Epithelial cell of proximal tubule (primary cell): ENCODE measurements around the gene ING2. TPM values are rescaled to one million over a fixed set of nuclear protein-coding genes. Genes with fewer than 3 reads are reported as not detected.

Experiments
- DNase-seq: peaks from one replicate; pipeline ENCODE4 v3.0.0-alpha.2; 2011; ENCODE audit warnings: low read depth
- H3K4me3 ChIP-seq: 2 replicates; pipeline ENCODE4 v1.5.1; 2011; ENCODE audit warnings: low read depth, mild to moderate bottlenecking, low read length
- total RNA-seq: library from RNA; depleted of rRNA; stranded (reverse); fragments of >200 nt; gene quantifications from 2 replicates; pipeline ENCODE4 v1.2.3, GENCODE V29; 2015
- TF ChIP-seq, protein P1 (sequence below): conservative IDR thresholded peaks from 2 replicates; pipeline ENCODE4 v1.5.1; 2012; ENCODE audit warnings: low read depth, mild to moderate bottlenecking, low read length

ING2 gene
- total RNA-seq, 1 donor from 2014 or later = 32.4 TPM

DNA sequence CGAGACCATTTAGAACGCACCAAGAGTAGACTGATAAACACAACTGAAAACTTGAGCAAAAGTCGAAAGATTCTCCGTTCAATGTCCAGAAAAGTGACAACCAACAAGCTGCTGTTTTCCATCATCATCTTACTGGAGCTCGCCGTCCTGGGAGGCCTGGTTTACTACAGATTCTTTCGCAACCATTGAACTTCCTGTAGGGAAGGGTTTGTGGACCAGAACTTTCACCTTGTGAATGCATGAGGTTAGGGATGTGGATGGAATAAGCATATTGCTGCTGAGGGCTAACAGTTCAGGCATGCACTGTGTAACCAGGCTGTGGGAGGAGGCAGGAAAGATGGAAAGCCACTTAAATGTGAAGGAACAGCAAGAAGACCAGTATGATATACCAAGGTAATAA, 20.9 kb upstream of the ING2 start:
- DNase-seq = no peak
- H3K4me3 ChIP-seq = no peak overlapping the region
- TF ChIP-seq, protein P1, sequence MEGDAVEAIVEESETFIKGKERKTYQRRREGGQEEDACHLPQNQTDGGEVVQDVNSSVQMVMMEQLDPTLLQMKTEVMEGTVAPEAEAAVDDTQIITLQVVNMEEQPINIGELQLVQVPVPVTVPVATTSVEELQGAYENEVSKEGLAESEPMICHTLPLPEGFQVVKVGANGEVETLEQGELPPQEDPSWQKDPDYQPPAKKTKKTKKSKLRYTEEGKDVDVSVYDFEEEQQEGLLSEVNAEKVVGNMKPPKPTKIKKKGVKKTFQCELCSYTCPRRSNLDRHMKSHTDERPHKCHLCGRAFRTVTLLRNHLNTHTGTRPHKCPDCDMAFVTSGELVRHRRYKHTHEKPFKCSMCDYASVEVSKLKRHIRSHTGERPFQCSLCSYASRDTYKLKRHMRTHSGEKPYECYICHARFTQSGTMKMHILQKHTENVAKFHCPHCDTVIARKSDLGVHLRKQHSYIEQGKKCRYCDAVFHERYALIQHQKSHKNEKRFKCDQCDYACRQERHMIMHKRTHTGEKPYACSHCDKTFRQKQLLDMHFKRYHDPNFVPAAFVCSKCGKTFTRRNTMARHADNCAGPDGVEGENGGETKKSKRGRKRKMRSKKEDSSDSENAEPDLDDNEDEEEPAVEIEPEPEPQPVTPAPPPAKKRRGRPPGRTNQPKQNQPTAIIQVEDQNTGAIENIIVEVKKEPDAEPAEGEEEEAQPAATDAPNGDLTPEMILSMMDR = no peak

DNA sequence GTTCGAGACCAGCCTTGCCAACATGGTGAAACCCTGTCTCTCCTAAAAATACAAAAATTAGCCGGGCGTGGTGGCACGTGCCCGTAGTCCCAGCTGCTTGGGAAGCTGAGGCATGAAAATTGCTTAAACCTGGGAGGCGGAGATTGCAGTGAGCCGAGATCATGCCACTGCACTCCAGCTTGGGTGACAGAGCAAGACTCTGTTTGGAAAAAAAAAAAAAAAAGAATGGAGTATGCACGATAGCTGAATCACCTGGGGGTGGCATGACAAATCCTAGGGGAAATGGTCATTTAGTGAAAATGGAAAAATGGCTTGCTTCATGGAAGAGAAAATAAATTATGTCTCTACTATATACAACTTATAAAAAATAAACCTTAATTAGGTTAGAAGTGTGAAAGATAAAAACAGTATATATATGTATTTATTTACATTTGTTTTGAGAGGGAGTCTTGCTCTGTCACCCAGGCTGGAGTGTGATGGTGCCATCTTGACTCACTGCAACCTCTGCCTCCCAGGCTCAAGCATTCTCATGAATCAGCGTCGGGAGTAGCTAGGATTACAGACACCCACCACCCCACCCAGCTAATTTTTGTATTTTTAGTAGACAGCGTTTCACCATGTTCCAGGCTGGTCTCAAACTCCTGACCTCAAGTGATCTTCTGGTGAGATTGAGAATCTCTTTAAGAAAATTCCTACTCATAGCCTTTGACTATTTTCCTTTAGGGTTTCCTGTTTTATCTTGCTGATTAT, 19.3 kb upstream of the ING2 start:
- H3K4me3 ChIP-seq = no peak overlapping the region
- DNase-seq = no peak
- TF ChIP-seq, protein P1 = no peak

DNA sequence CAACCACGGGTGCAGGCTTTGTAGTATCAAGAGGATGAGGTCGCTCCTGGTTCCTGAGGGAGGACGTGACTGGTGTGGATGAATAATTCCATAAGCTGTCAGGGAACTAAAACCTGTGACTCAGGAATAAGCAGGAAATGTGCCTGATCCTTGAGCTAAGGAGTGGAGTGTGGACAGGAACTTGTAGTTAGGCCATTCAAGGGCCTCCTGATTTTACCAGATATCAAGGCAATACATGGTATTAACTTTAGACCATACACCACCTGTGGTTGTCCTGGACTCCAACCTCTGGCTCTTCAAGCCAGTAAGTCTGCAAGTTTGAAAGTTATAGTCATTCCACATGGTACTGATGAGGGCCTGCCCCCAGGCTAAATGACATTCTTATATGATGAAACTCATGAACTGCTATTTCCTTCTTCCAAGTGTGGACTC, 12.1 kb upstream of the ING2 start:
- H3K4me3 ChIP-seq = no peak overlapping the region
- TF ChIP-seq, protein P1 = no peak
- DNase-seq = no peak

DNA sequence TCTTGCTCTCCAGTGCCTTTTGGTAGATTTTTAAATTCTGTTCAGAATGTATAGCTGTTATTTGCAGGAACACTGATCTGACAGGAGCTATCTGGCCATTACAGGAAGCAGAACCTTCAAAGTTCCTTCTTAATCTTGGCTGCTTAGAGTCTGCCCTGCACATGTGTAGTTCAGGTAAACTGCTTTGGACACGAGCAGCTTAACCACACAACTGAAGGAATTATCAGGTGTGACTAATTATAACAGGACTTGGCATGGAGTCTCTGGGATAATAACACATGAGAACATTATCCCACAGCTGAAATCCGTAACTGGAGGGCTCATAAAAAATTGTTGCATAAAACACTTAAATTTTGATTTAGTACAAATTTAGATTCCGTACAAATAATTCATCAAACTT, 11.6 kb upstream of the ING2 start:
- DNase-seq = no peak
- TF ChIP-seq, protein P1 = no peak
- no peak overlapping the region for H3K4me3 ChIP-seq

DNA sequence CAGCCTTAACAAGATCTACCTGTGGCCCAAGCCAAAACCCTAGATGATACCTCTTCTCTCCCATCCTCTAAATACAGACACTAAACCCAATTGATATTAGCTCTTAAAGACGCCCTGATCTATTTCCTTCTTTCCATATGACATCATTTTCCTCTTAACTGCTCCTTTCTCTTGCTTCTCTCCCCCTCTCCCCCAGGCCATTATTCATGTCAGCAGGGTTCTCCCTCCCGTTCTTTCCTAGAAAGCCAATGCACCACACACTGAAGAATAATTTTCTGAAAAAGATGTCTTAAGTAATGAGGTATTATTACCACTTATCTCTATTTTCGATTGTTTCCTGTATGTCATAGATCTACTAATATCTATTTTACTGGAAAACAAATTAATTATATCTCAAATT, 9.7 kb upstream of the ING2 start:
- no peak for DNase-seq
- TF ChIP-seq, protein P1 = no peak
- H3K4me3 ChIP-seq = no peak overlapping the region

DNA sequence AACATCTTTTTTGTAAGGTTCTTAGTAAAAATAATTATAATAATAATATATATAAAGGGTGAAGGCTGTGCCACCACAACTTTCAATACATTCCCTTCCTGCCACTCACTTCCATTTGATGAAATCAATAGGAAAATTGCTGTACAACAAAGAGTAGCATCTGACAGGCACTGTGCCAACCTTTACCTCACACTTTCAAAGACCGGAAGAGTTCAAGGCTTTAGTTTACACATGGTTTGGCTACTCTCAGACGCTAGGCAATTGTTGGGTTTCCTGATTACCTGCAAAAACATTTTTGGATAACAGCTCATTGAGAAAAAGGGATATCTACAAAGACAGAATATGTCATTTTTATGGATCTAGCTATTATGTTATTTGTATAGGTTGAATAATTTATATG, 5.5 kb upstream of the ING2 start:
- no peak for DNase-seq
- no peak overlapping the region for H3K4me3 ChIP-seq
- TF ChIP-seq, protein P1 = no peak

DNA sequence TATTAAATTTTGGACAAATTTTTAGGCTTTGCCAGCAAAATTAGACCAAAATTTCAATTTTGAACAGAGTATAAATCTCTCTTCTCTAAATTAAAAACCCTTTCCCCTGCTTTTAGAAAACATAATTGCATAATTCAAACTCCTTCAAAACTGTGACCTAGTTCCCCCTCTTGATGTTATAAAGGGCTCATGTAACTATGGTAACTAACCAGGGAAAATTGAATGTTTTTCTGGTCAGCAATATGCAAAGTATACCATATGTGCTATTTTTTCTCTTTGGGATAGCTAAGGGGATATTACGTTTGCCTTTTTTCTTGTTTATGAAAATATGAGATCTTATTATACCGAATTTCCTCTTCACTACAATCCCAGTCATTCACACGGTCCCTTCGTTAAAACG, 5.1 kb upstream of the ING2 start:
- TF ChIP-seq, protein P1 = no peak
- H3K4me3 ChIP-seq = no peak overlapping the region
- no peak for DNase-seq
